Peyer's patch (tissue), 4 donors: ENCODE data around the gene NAT8L.

Experiments used
- POLR2A ChIP-seq, 2 donors: fragments of 450-650 bp; IDR thresholded peaks; one replicate each; pipeline ENCODE4 v1.5.1; 2017; ENCODE audit warnings: antibody characterized with exemption in 2 of 2, mild to moderate bottlenecking in 2 of 2, moderate library complexity in 2 of 2
- TF ChIP-seq, protein P1 (sequence below), 6 experiments: fragments of 450-650 bp in 4 of 6; fragments of 200-600 bp in 2 of 6; sonication (generic) in 1 of 6; IDR thresholded peaks; one replicate each; pipeline ENCODE4 v1.5.1; 2017 to 2019; ENCODE audit warnings: antibody characterized with exemption in 6 of 6, mild to moderate bottlenecking in 3 of 6, moderate library complexity in 1 of 6

DNA sequence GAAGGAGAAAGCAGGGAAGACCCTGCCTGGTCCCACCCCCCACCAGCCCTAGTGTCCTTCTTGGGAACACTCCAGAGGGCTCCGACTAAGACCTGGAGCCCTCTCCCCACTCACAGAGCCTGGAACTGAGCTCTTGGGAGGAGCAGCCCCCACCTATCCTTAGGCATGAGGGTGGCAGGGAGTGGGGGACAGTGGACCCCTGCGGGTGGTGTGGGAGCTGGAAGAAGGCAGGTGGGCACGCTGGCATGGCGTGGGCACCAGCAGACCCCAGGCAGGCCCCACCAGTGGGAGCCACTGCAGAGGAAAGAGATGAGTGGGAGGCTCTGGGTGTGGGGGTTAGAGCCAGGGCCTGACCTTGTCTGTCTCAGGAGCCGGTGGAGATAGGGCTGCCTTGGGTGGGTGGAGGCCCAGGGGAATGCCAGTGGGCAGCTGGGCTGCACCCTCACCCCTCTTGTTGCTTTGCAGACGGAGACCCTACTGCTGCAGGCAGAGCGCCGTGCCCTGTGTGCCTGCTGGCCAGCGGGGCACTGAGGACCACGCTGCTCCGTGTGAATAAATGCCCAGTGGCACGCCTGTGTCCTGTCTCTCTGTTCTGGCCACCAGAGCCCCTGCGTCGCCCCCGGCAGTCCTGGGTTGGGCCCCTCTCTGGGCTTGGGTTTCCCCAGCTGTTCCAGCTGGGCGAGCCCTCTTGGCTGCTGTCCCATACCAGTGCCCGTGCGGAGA lies 15.6 kb upstream of the NAT8L start:
- TF ChIP-seq, protein P1, sequence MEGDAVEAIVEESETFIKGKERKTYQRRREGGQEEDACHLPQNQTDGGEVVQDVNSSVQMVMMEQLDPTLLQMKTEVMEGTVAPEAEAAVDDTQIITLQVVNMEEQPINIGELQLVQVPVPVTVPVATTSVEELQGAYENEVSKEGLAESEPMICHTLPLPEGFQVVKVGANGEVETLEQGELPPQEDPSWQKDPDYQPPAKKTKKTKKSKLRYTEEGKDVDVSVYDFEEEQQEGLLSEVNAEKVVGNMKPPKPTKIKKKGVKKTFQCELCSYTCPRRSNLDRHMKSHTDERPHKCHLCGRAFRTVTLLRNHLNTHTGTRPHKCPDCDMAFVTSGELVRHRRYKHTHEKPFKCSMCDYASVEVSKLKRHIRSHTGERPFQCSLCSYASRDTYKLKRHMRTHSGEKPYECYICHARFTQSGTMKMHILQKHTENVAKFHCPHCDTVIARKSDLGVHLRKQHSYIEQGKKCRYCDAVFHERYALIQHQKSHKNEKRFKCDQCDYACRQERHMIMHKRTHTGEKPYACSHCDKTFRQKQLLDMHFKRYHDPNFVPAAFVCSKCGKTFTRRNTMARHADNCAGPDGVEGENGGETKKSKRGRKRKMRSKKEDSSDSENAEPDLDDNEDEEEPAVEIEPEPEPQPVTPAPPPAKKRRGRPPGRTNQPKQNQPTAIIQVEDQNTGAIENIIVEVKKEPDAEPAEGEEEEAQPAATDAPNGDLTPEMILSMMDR (IDR thresholded peaks at IDR 0.05) = no peak
- no peak for TF ChIP-seq POLR2A (IDR thresholded peaks at IDR 0.05)
